IMR-90 (cell line): ENCODE data around the gene PPP1R14C. TPM values are rescaled to one million over a fixed set of nuclear protein-coding genes. Genes with fewer than 3 reads are reported as not detected.

Experiments
- ATAC-seq: fragments of 200-7000 bp; cut with Tn5 transposase; 2 replicates; pipeline ENCODE4 v1.9.1; 2020; ENCODE audit warnings: low read depth, mild to moderate bottlenecking, moderate library complexity
- BruUV-seq: library from RNA; stranded (reverse); fragments of 400-500 nt; replicated peaks from 2 replicates; lab custom pipeline; 2021; lab: Mats Ljungman, UMichigan
- CTCF ChIA-PET: fragments of 300-600 bp; formaldehyde crosslinking; extraction: SDS; loops from one replicate; lab custom pipeline; 2021; ENCODE audit warnings: antibody characterized with exemption; lab: Yijun Ruan, JAX
- POLR2A ChIA-PET: fragments of 300-600 bp; sonication (Branson Sonifier 250); formaldehyde crosslinking; loops from one replicate; lab custom pipeline; 2022; ENCODE audit warnings: antibody characterized with exemption; ENCODE audit not compliant: unreplicated experiment; lab: Charles Lee
- DNase-seq: peaks from one replicate; pipeline ENCODE4 v3.0.0; 2013
- H2AFZ ChIP-seq: replicated peaks from 2 replicates; pipeline ENCODE3; 2013; ENCODE audit warnings: low read length, mild to moderate bottlenecking; ENCODE audit not compliant: poor library complexity
- H2AK5ac ChIP-seq: 2 replicates; pipeline ENCODE4 v1.6.1; 2013; ENCODE audit warnings: low read depth, low read length, inconsistent platforms
- H2AK9ac ChIP-seq: replicated peaks from 2 replicates; pipeline ENCODE3; 2013; ENCODE audit warnings: mild to moderate bottlenecking, low read depth, low read length, moderate library complexity; ENCODE audit not compliant: poor library complexity
- H2BK120ac ChIP-seq: 2 replicates; pipeline ENCODE4 v1.6.1; 2013; ENCODE audit warnings: low read depth, low read length, inconsistent platforms
- H2BK15ac ChIP-seq: 3 replicates; pipeline ENCODE4 v1.6.1; 2013; ENCODE audit warnings: low read depth, low read length, inconsistent platforms
- H2BK20ac ChIP-seq: 2 replicates; pipeline ENCODE4 v1.6.1; 2013; ENCODE audit warnings: low read depth, mild to moderate bottlenecking, inconsistent platforms, low read length, moderate library complexity
- H2BK5ac ChIP-seq: 2 replicates; pipeline ENCODE4 v1.6.1; 2013; ENCODE audit warnings: mild to moderate bottlenecking, low read depth, low read length, inconsistent platforms; ENCODE audit not compliant: poor library complexity, severe bottlenecking
- H3K14ac ChIP-seq: replicated peaks from 2 replicates; pipeline ENCODE4 v1.6.1; 2013; ENCODE audit warnings: low read depth, low read length, inconsistent platforms
- H3K18ac ChIP-seq: 2 replicates; pipeline ENCODE4 v1.6.1; 2013; ENCODE audit warnings: low read depth, low read length, control low read depth
- H3K23ac ChIP-seq: 2 replicates; pipeline ENCODE4 v1.6.1; 2013; ENCODE audit warnings: low read depth, low read length, inconsistent platforms
- H3K27ac ChIP-seq: 2 replicates; pipeline ENCODE4 v1.5.1; 2013; ENCODE audit warnings: mild to moderate bottlenecking, control low read depth, low read length; ENCODE audit not compliant: insufficient read depth
- H3K27me3 ChIP-seq: 2 replicates; pipeline ENCODE4 v1.6.1; 2013; ENCODE audit warnings: low read length; ENCODE audit not compliant: control insufficient read depth, insufficient read depth
- H3K36me3 ChIP-seq: 2 replicates; pipeline ENCODE4 v1.6.1; 2013; ENCODE audit warnings: low read length, mixed read lengths; ENCODE audit not compliant: control insufficient read depth, insufficient read depth
- H3K4ac ChIP-seq: 2 replicates; pipeline ENCODE4 v1.6.1; 2013; ENCODE audit warnings: low read depth, low read length, inconsistent platforms
- H3K4me1 ChIP-seq: 2 replicates; pipeline ENCODE4 v1.6.1; 2013; ENCODE audit warnings: low read length, mixed read lengths; ENCODE audit not compliant: control insufficient read depth, insufficient read depth
- H3K4me2 ChIP-seq: 2 replicates; pipeline ENCODE4 v1.6.1; 2013; ENCODE audit warnings: low read depth, mild to moderate bottlenecking, control low read depth, low read length, moderate library complexity
- H3K4me3 ChIP-seq: 2 replicates; pipeline ENCODE4 v1.5.1; 2013; ENCODE audit warnings: low read depth, mild to moderate bottlenecking, control low read depth, low read length, moderate library complexity; ENCODE audit not compliant: insufficient read depth
- H3K56ac ChIP-seq: 2 replicates; pipeline ENCODE4 v1.6.1; 2013; ENCODE audit warnings: low read length, inconsistent platforms; ENCODE audit not compliant: insufficient read depth; ENCODE audit errors: extremely low read depth
- H3K79me1 ChIP-seq, 2 experiments: 2 replicates each; pipeline ENCODE4 v1.6.1; 2013; ENCODE audit warnings: low read length in 2 of 2, inconsistent platforms in 1 of 2, low read depth in 1 of 2
- H3K9ac ChIP-seq: 2 replicates; pipeline ENCODE4 v1.6.1; 2013; ENCODE audit warnings: low read depth, low read length, control low read depth
- H3K9me1 ChIP-seq: 2 replicates; pipeline ENCODE4 v1.6.1; 2013; ENCODE audit warnings: low read length, inconsistent platforms; ENCODE audit not compliant: insufficient read depth
- H3K9me3 ChIP-seq: 2 replicates; pipeline ENCODE4 v1.6.1; 2013; ENCODE audit warnings: low read length; ENCODE audit not compliant: control insufficient read depth, insufficient read depth
- H4K20me1 ChIP-seq: 2 replicates; pipeline ENCODE4 v1.6.1; 2013; ENCODE audit warnings: low read length, inconsistent platforms; ENCODE audit not compliant: insufficient read depth
- H4K5ac ChIP-seq: 2 replicates; pipeline ENCODE4 v1.6.1; 2013; ENCODE audit warnings: mild to moderate bottlenecking, low read depth, low read length, control low read depth
- H4K8ac ChIP-seq, 2 experiments: 2 replicates each; pipeline ENCODE4 v1.6.1; 2013; ENCODE audit warnings: low read depth in 2 of 2, low read length in 2 of 2, control low read depth in 1 of 2, inconsistent platforms in 1 of 2
- H4K91ac ChIP-seq: 2 replicates; pipeline ENCODE4 v1.6.1; 2013; ENCODE audit warnings: low read depth, low read length, inconsistent platforms; ENCODE audit not compliant: insufficient read depth
- BHLHE40 ChIP-seq: fragments of 150-350 bp; IDR thresholded peaks from 2 replicates; pipeline ENCODE4 v1.6.1; 2016; ENCODE audit warnings: mild to moderate bottlenecking, low read depth, low read length
- CHD1 ChIP-seq: IDR thresholded peaks from 2 replicates; pipeline ENCODE4 v1.6.1; 2012; ENCODE audit warnings: low read depth, low read length, improper control_type of control experiment
- CTCF ChIP-seq: conservative IDR thresholded peaks from 2 replicates; pipeline ENCODE4 v1.5.1; 2012; ENCODE audit warnings: mild to moderate bottlenecking, low read depth, low read length, improper control_type of control experiment
- FOS ChIP-seq: fragments of 150-350 bp; IDR thresholded peaks from 2 replicates; pipeline ENCODE4 v1.6.1; 2016; ENCODE audit warnings: low read depth, low read length
- MAFK ChIP-seq: IDR thresholded peaks from 2 replicates; pipeline ENCODE4 v1.6.1; 2012; ENCODE audit warnings: low read depth, low read length, improper control_type of control experiment
- MXI1 ChIP-seq: IDR thresholded peaks from 2 replicates; pipeline ENCODE4 v1.6.1; 2012; ENCODE audit warnings: low read depth, mild to moderate bottlenecking, low read length, moderate library complexity, borderline replicate concordance
- NFE2L2 ChIP-seq: fragments of 150-350 bp; IDR thresholded peaks from 2 replicates; pipeline ENCODE4 v1.6.1; 2016; ENCODE audit warnings: low read depth, mild to moderate bottlenecking, low read length
- POLR2A ChIP-seq: IDR thresholded peaks from 2 replicates; pipeline ENCODE4 v1.6.1; 2012; ENCODE audit warnings: mild to moderate bottlenecking, low read depth, low read length
- RAD21 ChIP-seq: IDR thresholded peaks from 2 replicates; pipeline ENCODE4 v1.6.1; 2012; ENCODE audit warnings: low read length, improper control_type of control experiment
- RFX5 ChIP-seq: IDR thresholded peaks from 2 replicates; pipeline ENCODE4 v1.8.0; 2012; ENCODE audit warnings: low read depth, mild to moderate bottlenecking, low read length, moderate library complexity
- USF2 ChIP-seq: fragments of 150-350 bp; IDR thresholded peaks from 2 replicates; pipeline ENCODE4 v1.6.1; 2017; ENCODE audit warnings: mild to moderate bottlenecking, antibody characterized with exemption, low read length, low read depth
- WGBS, 2 experiments: methylation state at CpG; one replicate each; pipeline versions ENCODE4 v1.1.5 to v1.1.7; 2013; ENCODE audit warnings: missing lambda C conversion rate in 2 of 2; ENCODE audit not compliant: insufficient read length in 1 of 2; ENCODE audit errors: extremely low coverage in 2 of 2; 5-methylcytosine and 5-hydroxymethylcytosine counted together
- dilution Hi-C: fragments of 300-500 bp; cut with HindIII; formaldehyde crosslinking; loops from one replicate; pipeline ENCODE4 v1.14.3; 2018; ENCODE audit warnings: low sequenced_read_pairs; ENCODE audit not compliant: unreplicated experiment
- in situ Hi-C: fragments of 300-500 bp; cut with MboI; formaldehyde crosslinking; loops from 3 replicates; pipeline ENCODE4 v1.14.3; 2019; ENCODE audit warnings: low sequenced_read_pairs, inconsistent platforms, mixed read lengths
- intact Hi-C: fragments of 100-400 bp; cut with micrococcal nuclease; formaldehyde crosslinking; loops from 2 replicates; pipeline ENCODE4 v1.10.0; 2022
- polyA plus RNA-seq, 3 experiments: library from polyadenylated mRNA; depleted of rRNA; stranded (reverse); fragments of >200 nt; gene quantifications; 2 replicates each; pipeline ENCODE4 v1.2.3, GENCODE V29; 2012; ENCODE audit warnings: low replicate concordance in 1 of 3
- total RNA-seq: library from RNA; depleted of rRNA; stranded (reverse); fragments of >200 nt; gene quantifications from 2 replicates; pipeline ENCODE4 v1.2.3, GENCODE V29; 2012

The PPP1R14C gene
- total and polyA plus RNA-seq, 2 of the 4 experiments (the other 2 are of a cell fraction), result not detected

- no peaks in the 10 kb centered on the region for H3K9me3 ChIP-seq
- WGBS, 2 experiments, result no CpG with 5 or more reads among the region's 5 CpGs
- H3K79me1 ChIP-seq, result no peaks in the 10 kb centered on the region
- in situ Hi-C loops (no loop called here), dilution Hi-C loops (no loop called here), intact Hi-C loops (no loop called here)
- BruUV-seq, result no TSS peak
- no peak overlapping the region for H2BK15ac ChIP-seq
- H3K4me1 ChIP-seq, result peaks cover 7% of the 10 kb centered on the region; the same call in 1 of the 2 replicates
- H3K27me3 ChIP-seq, result no peaks in the 10 kb centered on the region
- H3K9ac ChIP-seq, result no peak overlapping the region
- no peak overlapping the region for H3K56ac ChIP-seq
- no peak overlapping the region for H3K14ac ChIP-seq
- no peaks in the 10 kb centered on the region for H4K20me1 ChIP-seq
- TF ChIP-seq BHLHE40, result no peak
- TF ChIP-seq CHD1, result no peak
- no peak for TF ChIP-seq FOS
- no peak for TF ChIP-seq RAD21
- no peak for TF ChIP-seq NFE2L2
- TF ChIP-seq USF2, result no peak
- TF ChIP-seq CTCF, result no peak
- TF ChIP-seq MAFK, result no peak
- TF ChIP-seq POLR2A, result no peak
- TF ChIP-seq MXI1, result no peak
- TF ChIP-seq RFX5, result no peak
- H4K5ac ChIP-seq, result no peak overlapping the region
- no peak overlapping the region for H2AK9ac ChIP-seq
- no peak overlapping the region for H2BK20ac ChIP-seq
- H3K18ac ChIP-seq, result no peak overlapping the region
- DNase-seq (no peak), ATAC-seq (no peak)
- H2BK5ac ChIP-seq, result no peak overlapping the region
- H2AK5ac ChIP-seq, result no peak overlapping the region; the same call in 1 of the 2 replicates
- H3K9me1 ChIP-seq, result no peaks in the 10 kb centered on the region
- no peak overlapping the region for H3K27ac ChIP-seq
- ChIA-PET POLR2A (no interaction called here), CTCF (no interaction called here)
- no peak overlapping the region for H3K4me2 ChIP-seq
- H3K4ac ChIP-seq, result no peak overlapping the region
- H3K4me3 ChIP-seq, result no peak overlapping the region
- H4K91ac ChIP-seq, result no peak overlapping the region
- no peak overlapping the region for H3K23ac ChIP-seq
- no peak overlapping the region for H2BK120ac ChIP-seq
- no peak overlapping the region for H2AFZ ChIP-seq
- no peaks in the 10 kb centered on the region for H3K36me3 ChIP-seq
- no peak overlapping the region for H4K8ac ChIP-seq
Measured at GRCh38 chr6:150230164-150230561, 87.3 kb downstream of the PPP1R14C start.
